Central memory CD4-positive, alpha-beta T cell (primary cell): ENCODE data around the gene FKRP.

ENCODE experiments used
- DNase-seq: peaks from one replicate; pipeline ENCODE4 v3.0.0; 2022

FKRP gene

GRCh38 chr19:46719629-46720502 is 26.0 kb upstream of the FKRP start:
- no peak for DNase-seq

GRCh38 chr19:46720503-46721239 is 25.2 kb upstream of the FKRP start:
- DNase-seq: no peak

GRCh38 chr19:46721269-46722003 is 24.4 kb upstream of the FKRP start:
- no peak for DNase-seq

- DNase-seq: no peak
These were observed 23.9 kb upstream of the FKRP start for GRCh38 chr19:46722004-46722380.

DNA sequence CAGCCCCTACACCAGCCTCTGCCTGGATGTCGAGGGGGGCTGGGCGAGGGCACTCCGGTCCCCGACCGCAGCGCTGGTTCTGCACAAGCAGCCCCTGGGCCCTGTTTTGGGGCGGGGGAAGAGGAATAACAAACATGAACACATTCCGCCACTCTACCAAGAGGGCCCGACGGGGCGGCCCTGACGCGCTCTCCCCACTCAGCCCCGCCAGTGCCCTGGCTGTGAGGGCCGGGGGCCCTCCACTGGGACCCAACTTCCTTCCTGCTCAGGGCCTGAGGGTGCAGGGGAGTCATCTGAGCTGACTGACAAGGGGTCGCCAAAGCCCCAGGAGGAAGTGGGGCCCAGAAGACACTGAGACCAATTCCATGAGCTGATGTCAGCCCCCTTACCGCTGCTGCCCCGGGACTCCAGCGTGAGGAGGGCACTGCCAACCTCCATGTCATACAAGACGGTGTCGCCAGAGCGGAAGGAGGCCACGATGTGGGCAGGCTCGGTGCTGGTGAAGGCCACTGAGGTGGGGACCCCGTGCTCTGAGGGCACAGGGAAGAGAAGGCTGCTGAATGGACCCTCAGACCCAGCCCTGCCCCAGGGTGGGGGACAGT is 23.3 kb upstream of the FKRP start:
- no peak for DNase-seq

- no peak for DNase-seq
These were observed 22.8 kb upstream of the FKRP start for GRCh38 chr19:46723023-46723461.

- DNase-seq: no peak
These were observed 22.4 kb upstream of the FKRP start for GRCh38 chr19:46723471-46723870.

DNA sequence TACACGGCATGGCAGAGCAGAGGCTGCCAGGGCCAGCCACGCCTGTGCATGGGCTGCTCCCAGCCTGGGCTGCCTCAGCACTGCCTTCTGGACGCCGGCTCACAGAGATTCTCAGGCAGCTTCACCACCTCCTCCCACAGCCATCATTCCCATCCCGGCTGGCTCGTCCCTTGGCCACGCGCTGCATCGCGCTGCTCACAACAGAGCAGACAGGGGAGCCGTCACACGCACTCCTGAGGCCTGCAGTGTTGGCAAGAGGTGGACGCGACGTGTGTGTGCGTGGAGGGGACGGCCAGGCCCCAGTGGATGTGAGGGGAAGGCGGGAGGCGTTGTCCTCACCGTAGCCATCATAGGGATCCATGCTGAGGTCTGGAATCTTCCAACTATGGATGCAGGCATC is 21.4 kb upstream of the FKRP start:
- DNase-seq: no peak

DNA sequence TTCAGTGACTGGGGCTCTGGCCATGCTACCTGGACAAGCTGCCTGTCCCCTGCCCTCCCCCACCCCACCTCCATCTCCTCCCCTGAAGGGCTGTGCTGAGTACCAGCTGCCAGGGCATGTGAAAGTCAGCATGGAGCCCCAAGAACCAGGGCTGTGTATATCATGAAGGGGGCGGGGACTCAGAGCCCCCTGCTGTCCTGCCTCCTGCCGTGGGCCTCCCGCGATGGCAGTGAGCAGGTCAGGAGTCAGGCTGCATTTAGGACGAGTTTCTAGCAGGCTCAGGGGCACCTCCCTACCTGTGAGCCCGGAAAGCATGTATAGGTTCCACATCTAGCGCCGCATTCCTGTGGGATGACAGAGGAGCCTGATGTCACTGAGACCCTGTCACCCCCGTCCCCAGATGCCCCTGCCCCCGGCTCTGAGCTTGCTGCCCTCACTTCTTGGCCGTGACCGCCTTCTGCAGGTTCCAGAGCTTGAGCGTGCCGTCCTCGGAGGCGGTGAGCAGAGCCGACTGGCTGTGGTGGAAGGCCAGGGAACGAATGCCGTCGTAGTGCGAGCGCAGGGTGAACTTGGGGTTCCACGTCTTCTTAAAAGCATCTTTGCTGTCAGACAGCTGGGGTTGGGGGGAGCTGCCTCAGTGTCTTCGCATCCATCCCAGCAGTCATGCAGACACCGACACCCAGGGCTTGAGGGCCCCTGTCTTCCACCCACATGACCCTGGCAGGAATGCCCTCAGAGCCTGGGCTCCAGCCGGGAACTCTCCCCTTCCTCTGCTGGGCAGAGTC is 20.6 kb upstream of the FKRP start:
- no peak for DNase-seq

GRCh38 chr19:46725859-46726393 is 19.9 kb upstream of the FKRP start:
- no peak for DNase-seq

DNA sequence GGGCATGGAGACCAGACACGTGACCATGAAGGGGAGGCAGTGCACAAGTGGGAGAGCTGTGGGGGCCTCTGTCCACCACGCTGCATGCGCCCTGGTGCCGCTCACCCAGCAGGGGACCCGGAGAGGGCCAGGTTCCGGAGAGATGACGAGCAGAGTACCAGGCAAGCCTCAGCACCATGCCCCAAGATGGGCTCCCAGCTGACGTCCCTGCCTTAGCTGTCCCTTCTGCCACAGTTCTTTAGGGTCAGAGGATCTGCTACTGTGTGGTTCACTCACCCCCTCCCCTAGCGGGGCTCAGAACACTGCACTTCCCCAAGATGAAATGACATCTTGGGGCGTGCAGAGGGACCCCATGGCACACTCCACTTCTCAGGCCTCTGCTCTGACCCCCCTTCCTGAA is 19.3 kb upstream of the FKRP start:
- DNase-seq: no peak

GRCh38 chr19:46726971-46727501 is 18.8 kb upstream of the FKRP start:
- DNase-seq: no peak

DNA sequence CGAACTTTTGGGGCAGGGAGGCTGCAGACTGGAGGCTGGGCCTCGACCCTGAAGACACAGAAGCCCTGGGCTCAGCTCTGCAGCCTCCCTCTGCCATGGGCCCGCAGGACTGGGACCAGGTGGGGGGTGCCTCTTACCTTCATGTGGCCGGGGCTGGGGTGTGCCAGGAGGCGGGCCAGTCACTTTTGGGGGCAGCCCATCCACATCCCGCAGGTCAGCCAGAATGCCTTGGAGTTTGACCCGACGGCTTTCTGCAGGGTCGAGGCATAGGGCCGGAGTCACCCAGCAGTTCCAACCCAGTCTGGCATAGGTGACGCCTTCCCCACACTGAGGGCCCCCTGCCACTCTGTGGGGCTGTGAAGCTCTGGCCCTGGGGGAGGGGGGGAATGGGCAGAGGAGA is 18.1 kb upstream of the FKRP start:
- no peak for DNase-seq

DNA sequence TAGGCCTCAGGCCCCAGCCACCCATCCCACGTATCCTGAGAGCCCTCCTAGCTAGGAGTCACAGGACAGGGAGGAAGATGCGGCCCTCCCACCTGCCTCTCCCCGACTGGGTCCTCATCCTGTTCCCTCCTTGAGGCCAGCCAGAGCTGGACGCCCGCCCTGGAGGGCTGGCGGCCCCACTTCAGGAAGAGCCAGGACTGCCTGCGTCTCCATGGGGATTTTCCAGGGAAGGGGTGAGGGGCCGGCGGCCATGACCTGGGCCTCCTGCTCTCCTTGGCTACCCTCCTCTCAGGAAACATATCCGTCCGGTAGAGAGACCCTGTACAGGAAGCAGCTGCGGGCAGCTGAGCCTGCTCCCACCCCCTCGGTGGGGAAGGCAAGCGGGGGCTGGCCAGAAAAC is 17.6 kb upstream of the FKRP start:
- DNase-seq: no peak

GRCh38 chr19:46728693-46729339 is 17.0 kb upstream of the FKRP start:
- DNase-seq: peak; percentile 73

- DNase-seq: no peak
These were observed 16.2 kb upstream of the FKRP start for GRCh38 chr19:46729696-46730095.

DNA sequence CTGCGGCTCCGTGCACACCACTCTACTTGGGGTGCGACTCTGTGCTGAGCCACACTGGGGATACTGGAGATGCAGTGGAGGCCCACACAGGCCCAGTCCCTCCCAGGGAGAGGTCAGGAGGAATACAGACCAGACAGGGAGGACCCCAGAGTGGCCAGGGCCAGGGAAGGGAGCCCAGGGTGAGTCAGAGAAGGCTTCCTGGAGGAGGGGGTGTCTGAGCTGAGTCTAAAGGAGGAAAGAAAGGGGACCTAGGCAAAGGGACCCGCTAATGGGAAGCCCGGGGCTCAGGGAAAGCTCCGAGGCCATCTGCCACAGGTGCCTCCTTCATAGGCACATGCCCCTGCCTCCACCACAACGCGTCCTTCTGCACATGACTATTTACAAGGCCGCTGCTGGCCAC is 15.7 kb upstream of the FKRP start:
- no peak for DNase-seq

DNA sequence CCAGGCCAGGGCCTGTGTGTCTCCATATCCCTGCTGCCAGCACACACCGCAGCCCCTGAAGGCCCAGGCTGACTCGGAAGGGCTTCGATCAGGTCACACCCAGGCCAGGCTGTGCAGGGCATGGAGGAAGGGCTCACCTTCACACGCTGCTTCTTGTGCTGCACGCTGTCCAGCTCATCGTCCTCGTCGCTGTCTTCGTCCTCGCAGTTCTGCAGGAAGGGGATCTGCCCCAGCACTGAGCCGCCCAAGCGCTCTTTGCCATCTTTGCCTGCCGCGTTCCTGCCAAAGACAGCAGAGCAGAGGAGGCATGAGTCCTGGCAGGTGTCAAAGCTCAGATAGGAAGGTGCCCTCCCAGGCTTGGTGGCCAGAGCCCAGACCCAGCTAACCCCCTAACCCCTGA is 15.3 kb upstream of the FKRP start:
- no peak for DNase-seq

GRCh38 chr19:46731007-46731501 is 14.8 kb upstream of the FKRP start:
- DNase-seq: no peak

GRCh38 chr19:46731584-46731983 is 14.3 kb upstream of the FKRP start:
- DNase-seq: no peak
